HT-29 (cell line): ENCODE results near the gene BIVM. TPM values are rescaled to one million over a fixed set of nuclear protein-coding genes. Genes with fewer than 3 reads are reported as not detected.

ENCODE experiments used
- DNase-seq: peaks from one replicate; pipeline ENCODE4 v3.0.0-alpha.2; 2015; ENCODE audit warnings: low spot score
- total RNA-seq: library from RNA; depleted of rRNA; stranded (reverse); fragments of >200 nt; shearing (Covaris generic); gene quantifications from 2 replicates; pipeline ENCODE4 v1.2.3, GENCODE V29; 2014; rRNA removed

BIVM gene
- total RNA-seq, 1 experiment from 2014 or later, result 1.4 TPM

DNA sequence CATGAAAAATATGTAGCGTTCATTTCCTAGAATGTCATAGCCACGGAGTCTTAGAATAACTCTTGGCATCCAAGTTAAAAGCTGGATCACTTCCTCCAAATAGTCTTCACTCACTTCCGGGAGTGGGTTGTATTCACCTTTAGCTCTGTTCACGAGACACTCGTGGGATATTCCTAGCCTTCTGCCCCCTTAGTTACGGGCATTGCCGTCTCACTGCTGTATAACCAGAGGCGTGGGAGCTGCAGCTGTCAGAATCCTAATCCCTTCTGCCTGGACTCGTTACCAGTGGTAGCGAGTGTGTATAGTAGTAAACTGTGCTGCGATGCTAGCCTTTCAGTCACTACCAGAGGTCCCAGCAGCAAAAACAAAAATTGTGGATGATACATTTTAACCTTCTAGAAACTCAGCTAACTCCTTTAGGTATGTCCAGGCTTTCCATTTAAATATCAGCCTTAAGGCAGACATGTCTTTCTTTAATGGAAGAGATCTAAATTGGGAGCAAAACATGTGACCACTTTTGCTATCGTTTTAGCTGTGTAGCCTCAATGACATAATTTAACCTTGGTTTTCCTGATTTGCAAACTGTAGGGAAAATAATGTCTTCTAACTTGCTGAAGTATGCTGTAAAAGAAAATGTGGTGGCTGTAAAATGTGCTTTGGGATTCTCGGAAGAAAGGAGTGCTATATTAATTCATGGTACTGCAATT is 81.0 kb downstream of the BIVM start:
- no peak for DNase-seq

DNA sequence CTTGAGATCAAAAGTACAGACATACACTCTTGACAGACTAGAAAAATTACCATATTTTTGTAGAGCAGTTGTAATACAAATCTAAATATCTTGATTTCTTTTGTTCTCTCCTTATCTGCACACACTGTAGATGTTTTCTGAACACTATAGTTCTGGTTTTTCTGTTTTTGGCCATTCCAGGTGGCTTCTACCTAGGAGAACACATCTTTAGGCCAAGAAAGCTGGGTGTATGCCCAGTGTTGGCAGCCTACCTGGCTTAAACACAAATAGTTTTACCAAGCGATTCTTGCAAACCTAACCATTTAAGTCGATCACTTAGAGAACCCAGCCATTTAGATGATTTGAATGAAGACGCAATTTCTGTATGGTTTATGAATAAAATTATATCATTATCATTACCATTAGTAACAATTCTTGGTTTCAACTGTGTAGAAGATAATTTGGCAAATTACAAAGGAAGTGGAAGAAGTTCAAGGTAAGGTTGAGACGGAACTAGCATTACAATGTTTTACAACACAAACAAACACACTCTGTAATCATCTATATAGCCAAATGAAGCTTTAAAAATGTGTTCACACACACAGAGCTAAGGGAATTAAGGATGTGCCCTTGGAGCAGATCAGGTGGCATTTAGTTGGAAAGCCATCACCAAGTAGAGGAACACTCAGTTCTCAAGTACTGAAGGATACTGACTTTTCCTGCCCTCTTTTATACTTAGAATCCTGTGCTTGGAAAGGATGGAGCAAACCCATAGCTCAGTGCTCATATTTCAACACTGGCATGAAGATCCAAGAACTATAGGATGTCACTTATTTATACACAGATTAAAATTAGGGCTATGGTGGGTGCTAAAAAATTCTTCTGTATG is 83.1 kb downstream of the BIVM start:
- DNase-seq, result no peak

Other genes starting within 250 kb of the BIVM start
- 19.5 and 23.5 TPM in 2 replicates for gene TPP2, start 202.1 kb upstream of the BIVM start, total RNA-seq
- not detected in 2 replicates for gene METTL21C, start 104.1 kb upstream of the BIVM start, total RNA-seq
- gene TEX30, start 25.3 kb upstream of the BIVM start, total RNA-seq, result 15.4 and 19.4 TPM in 2 replicates
- 0.99 and 1.2 TPM in 2 replicates for gene POGLUT2, start 143 bp upstream of the BIVM start, total RNA-seq
- gene ERCC5, start 46.9 kb downstream of the BIVM start, total RNA-seq, result 33.1 and 33.8 TPM in 2 replicates